H1 (cell line): ENCODE data around the gene EYA2. TPM values are rescaled to one million over a fixed set of nuclear protein-coding genes. Genes with fewer than 3 reads are reported as not detected.

Experiments
- CTCF ChIA-PET: fragments of 300-600 bp; sonication (Branson Sonifier 250); formaldehyde crosslinking; loops from one replicate; lab custom pipeline; 2021; ENCODE audit not compliant: partially characterized antibody; lab: Charles Lee
- POLR2A ChIA-PET: fragments of 300-600 bp; sonication (Branson Sonifier 250); formaldehyde crosslinking; loops from one replicate; lab custom pipeline; 2021; ENCODE audit warnings: inconsistent platforms; ENCODE audit not compliant: partially characterized antibody; lab: Charles Lee
- DNase-seq, 2 experiments: peaks; one replicate each; pipeline versions ENCODE4 v3.0.0 to v3.0.0-alpha.2; 2010 to 2022; ENCODE audit warnings: low spot score in 2 of 2, low read depth in 1 of 2, mixed read lengths in 1 of 2
- FAIRE-seq: peaks from 2 replicates; lab custom pipeline; 2011; peaks lifted over from hg19 to GRCh38; lab: Jason Lieb, UNC
- H2AFZ ChIP-seq: 2 replicates; pipeline ENCODE4 v1.8.1; 2012; ENCODE audit warnings: low read length, inconsistent platforms
- H2AK5ac ChIP-seq: 2 replicates; pipeline ENCODE4 v1.6.1; 2013; ENCODE audit warnings: low read depth, low read length
- H2BK120ac ChIP-seq: replicated peaks from 2 replicates; pipeline ENCODE3; 2013; ENCODE audit warnings: low read depth, low read length, inconsistent platforms
- H2BK12ac ChIP-seq: 2 replicates; pipeline ENCODE4 v1.6.1; 2013; ENCODE audit warnings: low read depth, low read length
- H2BK15ac ChIP-seq: 2 replicates; pipeline ENCODE4 v1.6.1; 2013; ENCODE audit warnings: low read length
- H2BK20ac ChIP-seq: 2 replicates; pipeline ENCODE4 v1.6.1; 2013; ENCODE audit warnings: low read length
- H2BK5ac ChIP-seq: 2 replicates; pipeline ENCODE4 v1.6.1; 2013; ENCODE audit warnings: low read depth, low read length
- H3K14ac ChIP-seq: 2 replicates; pipeline ENCODE4 v1.6.1; 2013; ENCODE audit warnings: inconsistent platforms; ENCODE audit not compliant: insufficient read length
- H3K18ac ChIP-seq: 2 replicates; pipeline ENCODE4 v1.6.1; 2013; ENCODE audit warnings: low read length; ENCODE audit errors: extremely low read depth
- H3K23ac ChIP-seq: 2 replicates; pipeline ENCODE4 v1.6.1; 2013; ENCODE audit warnings: inconsistent platforms; ENCODE audit not compliant: insufficient read length
- H3K23me2 ChIP-seq: 2 replicates; pipeline ENCODE4 v1.6.1; 2013; ENCODE audit warnings: low read depth, low read length
- H3K27ac ChIP-seq: 2 replicates; pipeline ENCODE4 v1.6.1; 2011; ENCODE audit warnings: low read depth, low read length, inconsistent platforms
- H3K27me3 ChIP-seq, 4 experiments: replicated peaks in 1 of 4; 1 replicate in 1 of 4; 2 replicates in 3 of 4; pipeline versions ENCODE4 v1.6.1 to v1.8.1; 2011 to 2013; ENCODE audit warnings: low read length in 3 of 4, mild to moderate bottlenecking in 3 of 4, inconsistent platforms in 2 of 4, mixed read lengths in 2 of 4, moderate library complexity in 1 of 4; ENCODE audit not compliant: control insufficient read depth in 3 of 4, insufficient read depth in 3 of 4; ENCODE audit errors: extremely low read depth in 1 of 4
- H3K36me3 ChIP-seq, 4 experiments: 2 replicates each; pipeline versions ENCODE4 v1.6.1 to v1.8.1; 2011 to 2013; ENCODE audit warnings: mild to moderate bottlenecking in 4 of 4, low read length in 3 of 4, moderate library complexity in 2 of 4, control low read depth in 1 of 4, inconsistent platforms in 1 of 4; ENCODE audit not compliant: insufficient read depth in 4 of 4, control insufficient read depth in 2 of 4
- H3K4ac ChIP-seq: replicated peaks from 2 replicates; pipeline ENCODE3; 2013; ENCODE audit warnings: low read length, low read depth, mixed read lengths, inconsistent platforms; ENCODE audit not compliant: insufficient read length
- H3K4me1 ChIP-seq, 4 experiments: replicated peaks in 1 of 4; 1 replicate in 1 of 4; 2 replicates in 3 of 4; pipeline versions ENCODE4 v1.6.1 to v1.8.1; 2011 to 2013; ENCODE audit warnings: low read length in 3 of 4, inconsistent platforms in 2 of 4, mixed read lengths in 1 of 4; ENCODE audit not compliant: insufficient read depth in 4 of 4, control insufficient read depth in 3 of 4
- H3K4me2 ChIP-seq, 2 experiments: 2 replicates each; pipeline versions ENCODE4 v1.6.1 to v1.8.1; 2011 to 2013; ENCODE audit warnings: low read depth in 2 of 2, low read length in 2 of 2, control low read depth in 1 of 2, inconsistent platforms in 1 of 2, mild to moderate bottlenecking in 1 of 2; ENCODE audit not compliant: insufficient read depth in 1 of 2
- H3K4me3 ChIP-seq, 4 experiments: fragments of 200-600, 300-600 bp in 1 of 4; sonication (generic), shearing (Covaris generic), sonication (Bioruptor Twin) in 1 of 4; 2 replicates each; pipeline versions ENCODE4 v1.5.1 to v1.8.1; 2011 to 2016; ENCODE audit warnings: low read length in 4 of 4, low read depth in 3 of 4, control low read depth in 2 of 4, inconsistent platforms in 2 of 4, mild to moderate bottlenecking in 2 of 4, mixed read lengths in 1 of 4, moderate library complexity in 1 of 4; ENCODE audit not compliant: insufficient read depth in 2 of 4; ENCODE audit errors: extremely low read depth in 1 of 4
- H3K56ac ChIP-seq: replicated peaks from 2 replicates; pipeline ENCODE3; 2013; ENCODE audit warnings: low read depth, mild to moderate bottlenecking, mixed read lengths, low read length, inconsistent platforms; ENCODE audit not compliant: insufficient read length
- H3K79me1 ChIP-seq: 2 replicates; pipeline ENCODE4 v1.6.1; 2013; ENCODE audit warnings: low read depth, low read length, control low read depth
- H3K79me2 ChIP-seq, 2 experiments: 2 replicates each; pipeline versions ENCODE4 v1.6.1 to v1.8.1; 2012 to 2013; ENCODE audit warnings: low read length in 2 of 2, mild to moderate bottlenecking in 2 of 2, inconsistent platforms in 1 of 2; ENCODE audit not compliant: insufficient read depth in 2 of 2, control insufficient read depth in 1 of 2
- H3K9ac ChIP-seq, 4 experiments: replicated peaks in 1 of 4; 1 replicate in 1 of 4; 2 replicates in 3 of 4; pipeline versions ENCODE4 v1.6.1 to v1.8.1; 2011 to 2013; ENCODE audit warnings: low read depth in 3 of 4, low read length in 3 of 4, control low read depth in 2 of 4, mild to moderate bottlenecking in 2 of 4, moderate library complexity in 2 of 4, inconsistent platforms in 1 of 4; ENCODE audit errors: extremely low read depth in 1 of 4
- H3K9me3 ChIP-seq, 2 experiments: 2 replicates each; pipeline versions ENCODE4 v1.6.1 to v1.8.1; 2012 to 2013; ENCODE audit warnings: mild to moderate bottlenecking in 2 of 2, moderate library complexity in 2 of 2, control low read depth in 1 of 2, inconsistent platforms in 1 of 2, low read depth in 1 of 2, low read length in 1 of 2, mixed read lengths in 1 of 2; ENCODE audit not compliant: insufficient read depth in 2 of 2
- H4K20me1 ChIP-seq, 2 experiments: replicated peaks in 1 of 2; 2 replicates each; pipeline versions ENCODE3 to v1.8.1; 2011 to 2013; ENCODE audit warnings: inconsistent platforms in 2 of 2, low read length in 2 of 2, mild to moderate bottlenecking in 1 of 2; ENCODE audit not compliant: insufficient read depth in 2 of 2, control insufficient read depth in 1 of 2
- H4K5ac ChIP-seq: 2 replicates; pipeline ENCODE4 v1.6.1; 2013; ENCODE audit warnings: low read length, low read depth, mixed read lengths, inconsistent platforms; ENCODE audit not compliant: insufficient read length
- H4K8ac ChIP-seq: 2 replicates; pipeline ENCODE4 v1.8.0; 2013; ENCODE audit warnings: mild to moderate bottlenecking, moderate library complexity, low read length, inconsistent platforms; ENCODE audit not compliant: insufficient read depth; ENCODE audit errors: extremely low read depth
- H4K91ac ChIP-seq: replicated peaks from 2 replicates; pipeline ENCODE3; 2013; ENCODE audit warnings: low read length, mixed read lengths, inconsistent platforms; ENCODE audit not compliant: insufficient read length
- ATF3 ChIP-seq: IDR thresholded peaks from 2 replicates; pipeline ENCODE4 v1.6.1; 2011; ENCODE audit warnings: low read depth, mild to moderate bottlenecking, low read length; ENCODE audit not compliant: insufficient read depth
- EZH2 ChIP-seq: fragments of 200-600 bp; sonication (generic); IDR thresholded peaks from 2 replicates; pipeline ENCODE4 v1.7.1; 2012; ENCODE audit warnings: low read depth, mild to moderate bottlenecking, moderate library complexity, low read length, inconsistent platforms; ENCODE audit not compliant: severe bottlenecking
- HDAC2 ChIP-seq, 2 experiments: fragments of 300-600 bp in 1 of 2; sonication (generic) in 1 of 2; IDR thresholded peaks; 2 replicates each; pipeline ENCODE4 v1.6.1; 2011 to 2012; ENCODE audit warnings: low read depth in 2 of 2, low read length in 2 of 2, mild to moderate bottlenecking in 2 of 2, moderate library complexity in 2 of 2, borderline replicate concordance in 1 of 2, inconsistent platforms in 1 of 2
- JUN ChIP-seq: IDR thresholded peaks from 2 replicates; pipeline ENCODE4 v1.6.1; 2011; ENCODE audit warnings: low read depth, mild to moderate bottlenecking, improper control_type of control experiment, low read length
- KDM1A ChIP-seq: fragments of 200-600, 300-600 bp; sonication (generic); IDR thresholded peaks from 2 replicates; pipeline ENCODE4 v1.7.1; 2016; ENCODE audit warnings: mild to moderate bottlenecking, low read length, borderline replicate concordance
- NRF1 ChIP-seq: IDR thresholded peaks from 2 replicates; pipeline ENCODE4 v1.6.1; 2011; ENCODE audit warnings: mild to moderate bottlenecking, low read depth, low read length, improper control_type of control experiment
- RNF2 ChIP-seq: fragments of 200-900, 300-1000 bp; sonication (generic); IDR thresholded peaks from 2 replicates; pipeline ENCODE4 v1.7.1; 2016; ENCODE audit warnings: borderline replicate concordance, low read depth, mild to moderate bottlenecking, antibody characterized with exemption, low read length; ENCODE audit not compliant: poor library complexity, severe bottlenecking; ENCODE audit errors: missing control alignments
- RXRA ChIP-seq: IDR thresholded peaks from 2 replicates; pipeline ENCODE4 v1.6.1; 2011; ENCODE audit warnings: low read depth, mild to moderate bottlenecking, low read length, moderate library complexity; ENCODE audit not compliant: insufficient read depth
- WGBS, 2 experiments: shearing (Covaris generic) in 1 of 2; methylation state at CpG; one replicate each; pipeline versions ENCODE4 v1.1.6 to v1.1.7; 2013 to 2015; ENCODE audit warnings: low lambda C conversion rate in 2 of 2, mixed read lengths in 2 of 2, inconsistent platforms in 1 of 2, low coverage in 1 of 2, missing lambda C conversion rate in 1 of 2; ENCODE audit not compliant: insufficient replicate concordance in 2 of 2, insufficient coverage in 1 of 2, insufficient read length in 1 of 2; ENCODE audit errors: extremely low coverage in 1 of 2, missing lambda C conversion rate in 1 of 2; 5-methylcytosine and 5-hydroxymethylcytosine counted together
- polyA plus RNA-seq, 7 experiments: library from polyadenylated mRNA; depleted of rRNA in 3 of 7; stranded (reverse) in 5 of 7; unstranded in 2 of 7; fragments of >200 nt in 5 of 7; fragments of 200-250 nt in 2 of 7; gene quantifications; 1 replicate in 5 of 7; 2 replicates in 1 of 7; 4 replicates in 1 of 7; pipeline versions ENCODE4 v1.2.1 to v1.2.3, GENCODE V29; 2011 to 2013; ENCODE audit warnings: missing spikeins in 2 of 7, mixed read lengths in 2 of 7
- total RNA-seq: library from RNA; stranded (reverse); fragmentation: NEBNext Ultra II Directional; extraction: Animal tissue kit (Norgen Biotek cat#: 25700); gene quantifications from 2 replicates; pipeline ENCODE4 v1.2.1, GENCODE V29; 2021

EYA2 gene
- total and polyA plus RNA-seq, 2 of the 8 experiments (the other 6 are each of a cell fraction or from before 2014, with no cell fraction given) = 1.6 to 1.7 TPM

- Histone ChIP-seq H2AFZ (no peak overlapping the region), H4K5ac (no peak overlapping the region), H3K4me3 (no peak overlapping the region), H2BK120ac (no peak overlapping the region), H2BK12ac (no peak overlapping the region), H3K23ac (no peak overlapping the region), H4K91ac (no peak overlapping the region)
- FAIRE-seq = no peak
- CTCF ChIA-PET = interaction anchor here (1.0 kb wide), 1 partner anchor 88 kb away, joined by 4 read pairs; no protein-coding TSS in a partner anchor
- TF ChIP-seq RNF2 = no peak
- no peak for TF ChIP-seq KDM1A
- no peak for TF ChIP-seq ATF3
- TF ChIP-seq JUN = no peak
- no peak for TF ChIP-seq HDAC2 (IDR thresholded peaks at IDR 0.05; ENCODE audit: borderline replicate concordance in 1 of 2, low read depth in 2 of 2, low read length in 2 of 2)
- TF ChIP-seq NRF1 = no peak
- TF ChIP-seq RXRA = no peak
- TF ChIP-seq EZH2 = no peak
- TF ChIP-seq, all 59 proteins: peak for 0
- no peak overlapping the region for H3K27ac ChIP-seq
- no peaks in the 10 kb centered on the region for H3K4me1 ChIP-seq
- no peak overlapping the region for H2BK15ac ChIP-seq
- no peak overlapping the region for H3K4ac ChIP-seq
- H3K56ac ChIP-seq = no peak overlapping the region
- DNase-seq = no peak
- no peaks in the 10 kb centered on the region for H3K23me2 ChIP-seq
- H2AK5ac ChIP-seq = no peak overlapping the region
- no peaks in the 10 kb centered on the region for H4K20me1 ChIP-seq
- no peak overlapping the region for H2BK20ac ChIP-seq
- 91% methylated on average over 7 of the region's 7 CpGs; no CpG with 5 or more reads in 1 of the 2 experiments for WGBS, 2 experiments
- no peak overlapping the region for H2BK5ac ChIP-seq
- H3K9ac ChIP-seq = no peak overlapping the region
- no peaks in the 10 kb centered on the region for H3K36me3 ChIP-seq
- H3K79me1 ChIP-seq = no peaks in the 10 kb centered on the region
- peaks cover 2 to 3% of the 10 kb centered on the region in 2 experiments; a peak in 1 of 4 replicates for H3K9me3 ChIP-seq
- POLR2A ChIA-PET = interaction anchor here (0.6 kb wide), 1 partner anchor 9 kb away, joined by 3 read pairs; no protein-coding TSS in a partner anchor
- no peaks in the 10 kb centered on the region for H3K79me2 ChIP-seq
- no peak overlapping the region for H4K8ac ChIP-seq
- no peaks in the 10 kb centered on the region for H3K27me3 ChIP-seq
- H3K14ac ChIP-seq = no peak overlapping the region
- no peak overlapping the region for H3K18ac ChIP-seq
- H3K4me2 ChIP-seq = no peak overlapping the region
Measured at GRCh38 chr20:47099093-47099492, 204.4 kb downstream of the EYA2 start.
